Ishikawa (cell line): ENCODE measurements around the gene TNP1.

Experiments used
- CEBPB ChIP-seq: IDR thresholded peaks from 2 replicates; pipeline ENCODE4 v1.6.1; 2012
- CREB1 ChIP-seq: IDR thresholded peaks from 2 replicates; pipeline ENCODE4 v1.6.1; 2012; ENCODE audit warnings: low read depth
- EGR1 ChIP-seq: IDR thresholded peaks from 2 replicates; pipeline ENCODE4 v1.6.1; 2012
- EP300 ChIP-seq: IDR thresholded peaks from 2 replicates; pipeline ENCODE4 v1.6.1; 2012; ENCODE audit warnings: borderline replicate concordance
- FOXM1 ChIP-seq: IDR thresholded peaks from 2 replicates; pipeline ENCODE4 v1.6.1; 2012; ENCODE audit warnings: low read depth, borderline replicate concordance
- MAX ChIP-seq: IDR thresholded peaks from 2 replicates; pipeline ENCODE4 v1.6.1; 2012
- NFIC ChIP-seq: IDR thresholded peaks from 2 replicates; pipeline ENCODE4 v1.6.1; 2012
- REST ChIP-seq: IDR thresholded peaks from 2 replicates; pipeline ENCODE4 v1.6.1; 2012; ENCODE audit warnings: low read depth, mild to moderate bottlenecking
- TEAD4 ChIP-seq: IDR thresholded peaks from 2 replicates; pipeline ENCODE4 v1.6.1; 2012
- USF1 ChIP-seq: IDR thresholded peaks from 2 replicates; pipeline ENCODE4 v1.6.1; 2012
- ZBTB7A ChIP-seq: IDR thresholded peaks from 2 replicates; pipeline ENCODE4 v1.6.1; 2012; ENCODE audit warnings: low read depth

GRCh38 chr2:216903470-216903869, 43.6 kb upstream of the TNP1 start:
- TF ChIP-seq CREB1 (no peak), USF1 (no peak), EP300 (no peak), MAX (no peak), TEAD4 (no peak), CEBPB (no peak), REST (no peak), FOXM1 (no peak), EGR1 (no peak), ZBTB7A (no peak), NFIC (no peak)
